Dedifferentiated amniotic fluid mesenchymal stem cell (primary cell): ENCODE results near the gene ATE1.

Source experiments
- DNase-seq: peaks from one replicate; pipeline ENCODE4 v3.0.0-alpha.2; 2016; ENCODE audit errors: extremely low spot score

ATE1 gene

GRCh38 chr10:121879476-121879875, 48.4 kb downstream of the ATE1 start:
- DNase-seq, result no peak

GRCh38 chr10:121873236-121873635, 54.6 kb downstream of the ATE1 start:
- no peak for DNase-seq

- no peak for DNase-seq
Measured at GRCh38 chr10:121870413-121870812, 57.4 kb downstream of the ATE1 start.

GRCh38 chr10:121865554-121865953, 62.3 kb downstream of the ATE1 start:
- DNase-seq, result no peak

- no peak for DNase-seq
Measured at GRCh38 chr10:121864653-121865052, 63.2 kb downstream of the ATE1 start.

DNA sequence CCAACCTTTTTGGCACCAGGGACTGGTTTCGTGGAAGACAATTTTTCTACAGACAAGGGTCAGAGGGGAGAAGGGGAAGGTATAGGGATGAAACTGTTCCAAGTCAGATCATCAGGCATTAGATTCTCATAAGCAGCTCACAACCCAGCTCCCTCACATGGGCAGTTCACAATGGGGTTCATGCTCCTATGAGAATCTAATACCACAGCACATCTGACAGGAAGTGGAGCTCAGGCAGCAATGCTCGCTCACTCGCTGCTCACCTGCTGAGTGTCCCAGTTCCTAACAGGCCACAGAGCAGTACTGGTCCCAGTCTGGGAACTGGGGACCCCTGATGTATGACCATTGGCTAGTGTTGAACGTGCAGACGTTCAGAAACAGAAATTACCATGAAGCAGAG, 63.7 kb downstream of the ATE1 start:
- DNase-seq, result no peak

DNA sequence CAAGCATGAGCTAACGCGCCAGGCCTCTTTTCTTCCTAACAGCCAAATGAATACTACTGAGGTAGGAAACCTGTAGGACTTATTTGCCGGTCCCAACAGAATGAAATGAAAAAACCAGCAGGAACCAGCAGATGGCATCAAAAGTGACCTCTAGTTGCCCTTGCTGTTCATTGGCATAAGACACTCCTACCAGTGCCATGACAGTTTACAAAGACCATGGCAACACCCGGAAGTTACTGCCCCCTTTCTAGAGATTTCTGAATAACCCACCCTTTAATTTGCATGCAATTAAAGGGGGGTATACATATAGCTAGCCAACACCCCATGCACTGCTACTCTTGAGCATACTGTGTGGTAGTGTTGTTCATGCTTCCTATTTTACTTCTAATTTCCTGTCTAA, 65.2 kb downstream of the ATE1 start:
- DNase-seq, result no peak

DNA sequence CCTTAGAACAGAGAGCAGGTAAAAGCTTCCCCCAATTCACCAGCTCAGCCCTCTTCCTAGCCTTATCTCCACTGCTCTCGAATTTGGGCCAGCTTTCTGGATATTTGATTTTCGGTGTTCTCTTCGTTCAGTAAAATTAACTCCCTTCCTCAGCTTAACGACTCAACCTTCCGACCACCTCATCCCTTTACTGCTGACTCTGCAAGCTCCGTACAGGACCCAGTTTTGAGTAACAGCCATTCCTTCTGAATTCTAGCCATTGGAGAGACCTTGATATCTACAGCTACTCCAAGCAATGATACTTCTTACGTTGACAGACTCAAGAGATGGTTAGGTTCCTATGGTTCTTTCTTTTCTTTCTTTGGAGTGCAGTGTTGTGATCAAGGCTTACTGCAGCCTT, 65.8 kb downstream of the ATE1 start:
- no peak for DNase-seq

- DNase-seq, result no peak
Measured at GRCh38 chr10:121860810-121861209, 67.0 kb downstream of the ATE1 start.

GRCh38 chr10:121854809-121855445, 72.9 kb downstream of the ATE1 start:
- no peak for DNase-seq

DNA sequence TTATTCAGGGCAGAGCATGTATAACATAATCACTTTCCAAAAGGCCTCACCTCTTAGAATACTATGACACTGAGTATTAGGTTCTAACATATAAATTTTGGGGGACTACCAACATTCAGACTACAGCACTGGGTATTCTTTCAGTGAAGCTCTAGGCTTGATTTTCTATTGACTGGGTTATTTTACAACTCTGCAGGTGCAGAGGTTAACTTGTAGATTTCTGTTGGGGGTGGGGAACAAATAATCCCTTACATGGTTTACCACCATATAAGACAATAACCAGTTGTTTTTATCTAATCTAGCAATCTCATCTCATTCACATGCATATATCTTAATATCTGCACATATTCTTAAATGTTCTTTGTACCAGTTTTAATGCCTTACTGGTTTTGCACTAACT, 73.9 kb downstream of the ATE1 start:
- no peak for DNase-seq

- no peak for DNase-seq
Measured at GRCh38 chr10:121851786-121852185, 76.0 kb downstream of the ATE1 start.

DNA sequence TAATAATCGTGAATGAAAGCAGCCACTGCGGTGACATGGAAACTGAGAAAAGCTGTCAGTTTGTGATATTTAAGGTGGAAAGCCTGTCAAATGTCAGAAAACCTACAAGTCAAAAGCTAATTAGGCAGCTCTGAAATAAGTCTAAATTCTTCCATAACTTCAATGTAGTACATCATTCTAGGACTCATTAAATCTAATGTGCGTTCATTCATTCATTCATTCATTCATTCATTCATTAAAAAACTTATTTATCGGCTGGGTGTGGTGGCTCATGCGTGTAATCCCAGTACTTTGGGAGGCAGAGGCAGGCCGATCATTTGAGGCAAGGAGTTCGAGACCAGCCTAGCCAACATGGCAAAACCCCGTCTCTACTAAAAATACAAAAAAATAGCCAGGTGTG, 79.7 kb downstream of the ATE1 start:
- no peak for DNase-seq

DNA sequence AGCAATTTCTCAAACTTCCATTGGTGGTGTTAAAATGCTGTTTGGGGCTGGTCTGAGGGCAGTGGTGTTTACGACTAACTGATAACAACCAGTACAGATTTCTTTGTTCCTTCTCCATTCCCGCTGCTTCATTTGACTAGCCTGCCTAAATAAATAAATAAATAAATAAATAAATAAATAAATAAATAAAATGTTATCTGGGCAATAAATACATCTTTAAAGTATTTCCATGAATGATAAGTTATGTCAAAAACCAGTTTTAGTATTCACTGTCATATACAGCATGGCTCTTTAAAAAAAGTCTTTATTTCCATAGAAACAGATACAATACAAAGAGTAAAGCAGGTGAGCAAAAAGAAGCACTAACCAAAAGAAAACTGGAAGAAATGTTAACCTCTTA, 81.3 kb downstream of the ATE1 start:
- no peak for DNase-seq

DNA sequence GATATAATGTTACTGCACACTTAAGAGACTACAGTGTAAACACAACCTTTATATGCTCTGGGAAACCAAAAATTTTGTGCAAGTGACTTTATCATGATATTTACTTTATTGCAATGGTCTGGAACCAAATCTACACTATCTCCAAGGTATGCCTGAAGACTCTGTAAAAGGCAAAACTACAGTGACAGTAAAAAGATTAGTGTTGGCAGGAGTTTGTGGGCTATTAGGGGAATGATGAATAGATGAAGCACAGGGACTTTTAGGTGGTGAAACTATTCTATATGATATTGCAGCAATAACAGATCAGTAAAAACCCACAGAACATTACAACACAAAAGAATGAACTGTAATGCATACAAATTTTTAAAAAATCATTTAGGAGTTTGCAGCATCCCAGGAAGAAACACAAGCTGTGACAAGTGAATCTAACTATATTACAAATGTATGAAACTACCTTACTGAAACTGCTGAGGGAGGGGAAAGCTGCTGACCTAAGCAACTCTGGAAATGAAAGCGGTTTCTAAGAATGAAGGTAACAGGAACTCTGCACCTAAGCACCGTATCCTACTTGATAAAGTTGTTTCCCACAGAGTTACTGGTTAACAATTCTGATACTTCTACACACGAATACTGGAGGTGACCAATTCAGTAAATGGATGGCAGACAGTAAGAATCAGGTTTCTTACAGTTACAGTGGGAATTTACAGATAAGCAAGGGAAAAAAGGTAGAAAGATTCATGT, 82.6 kb downstream of the ATE1 start:
- DNase-seq, result no peak

DNA sequence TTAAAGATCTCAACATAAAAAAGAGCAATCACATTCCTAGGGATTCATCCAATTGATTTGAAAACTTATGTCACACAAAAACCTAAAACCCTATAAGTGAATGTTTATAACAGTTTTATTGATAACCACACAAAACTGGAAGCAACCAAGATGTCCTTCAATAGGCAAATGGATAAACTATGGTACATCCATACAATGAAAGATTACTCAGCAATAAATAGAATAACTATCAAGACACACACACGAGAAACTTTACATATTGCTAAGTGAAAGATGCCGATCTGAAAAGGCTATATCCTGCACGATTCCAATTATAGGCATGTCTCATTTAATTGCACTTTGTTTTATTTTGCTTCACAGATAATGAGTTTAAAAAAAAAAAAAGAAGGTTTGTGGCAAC, 83.3 kb downstream of the ATE1 start:
- no peak for DNase-seq

- no peak for DNase-seq
Measured at GRCh38 chr10:121843379-121843778, 84.5 kb downstream of the ATE1 start.

- DNase-seq, result no peak
Measured at GRCh38 chr10:121841862-121842261, 86.0 kb downstream of the ATE1 start.

DNA sequence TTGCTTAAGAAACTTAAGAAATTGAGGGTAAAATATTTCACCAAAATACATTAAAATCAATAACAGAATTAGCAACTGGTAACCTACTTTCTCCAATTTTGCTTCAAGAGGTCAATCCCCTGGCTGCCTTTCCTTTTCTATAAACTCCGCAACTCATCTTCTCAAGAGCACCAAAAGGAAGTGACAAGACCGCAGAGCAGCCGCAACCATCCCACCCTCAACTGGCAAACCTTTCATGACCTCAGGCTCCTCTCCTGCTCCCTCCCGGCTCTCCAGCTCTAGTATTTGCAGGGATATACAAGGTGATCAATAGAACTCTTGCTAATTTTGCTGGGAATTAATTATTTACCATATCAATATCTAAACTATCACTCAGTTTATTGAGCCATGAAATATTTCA, 88.9 kb downstream of the ATE1 start:
- no peak for DNase-seq

DNA sequence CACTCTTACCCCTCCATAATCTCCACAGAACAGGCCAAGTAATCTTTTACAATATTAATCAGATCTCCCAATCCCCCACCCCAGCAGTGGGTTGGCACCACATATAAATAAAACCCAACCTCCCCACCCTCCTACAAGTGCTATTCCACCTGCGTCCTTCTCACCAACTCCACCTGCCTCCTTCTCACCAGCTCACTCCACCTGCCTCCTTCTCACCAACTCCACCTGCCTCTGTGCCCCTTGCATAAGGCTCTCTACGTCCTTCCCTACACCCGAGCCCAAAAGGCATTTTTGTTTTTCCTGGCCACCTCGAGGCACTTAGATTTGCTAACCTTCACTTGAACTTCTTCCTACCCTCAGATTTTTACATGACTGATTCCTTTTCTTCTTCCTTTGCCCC, 89.7 kb downstream of the ATE1 start:
- no peak for DNase-seq

DNA sequence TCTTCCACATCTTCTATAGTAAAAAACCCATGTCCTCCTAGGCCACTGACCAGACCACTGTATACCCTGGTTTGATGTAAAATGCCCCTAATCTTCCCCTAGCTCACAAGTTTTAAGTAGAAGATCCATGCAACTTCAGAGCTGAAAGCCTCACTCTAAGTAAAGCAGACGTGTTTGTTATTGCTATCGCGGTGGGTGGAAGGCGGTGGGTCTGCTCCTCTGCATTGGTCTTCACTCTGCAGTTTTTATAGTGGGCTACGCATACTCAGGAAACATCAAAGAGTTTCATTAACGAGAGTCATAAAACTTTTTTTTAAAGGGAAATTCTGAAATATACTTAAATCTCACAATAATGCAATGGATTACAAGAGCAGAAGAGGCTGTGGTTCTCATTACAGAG, 91.7 kb downstream of the ATE1 start:
- no peak for DNase-seq

GRCh38 chr10:121835376-121835775, 92.5 kb downstream of the ATE1 start:
- no peak for DNase-seq

DNA sequence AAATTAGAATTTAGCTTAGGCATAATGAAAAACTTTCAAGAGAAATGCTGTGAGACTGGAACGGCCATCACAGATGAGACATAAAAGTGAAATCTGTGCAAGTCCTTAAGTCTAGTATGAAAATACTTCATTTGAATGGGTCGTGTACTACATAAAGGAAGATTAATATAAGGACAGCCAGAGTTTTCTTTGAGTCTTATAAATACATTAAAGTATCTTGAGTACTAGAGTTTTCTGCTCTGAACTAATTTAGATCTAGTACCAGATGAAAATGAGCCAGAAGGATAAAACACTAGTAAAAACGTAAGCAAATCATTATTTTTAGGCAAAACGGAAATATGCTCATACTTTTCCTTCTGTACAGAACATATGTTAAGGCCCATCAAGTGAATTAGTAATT, 93.1 kb downstream of the ATE1 start:
- no peak for DNase-seq

- no peak for DNase-seq
Measured at GRCh38 chr10:121833387-121833786, 94.4 kb downstream of the ATE1 start.
